Measurements from ENCODE around the gene PIGZ. TPM values are rescaled to one million over a fixed set of nuclear protein-coding genes. Genes with fewer than 3 reads are reported as not detected.

Gene PIGZ
- total and polyA plus RNA-seq, 2 donors, result 2.0 to 3.4 TPM

DNA sequence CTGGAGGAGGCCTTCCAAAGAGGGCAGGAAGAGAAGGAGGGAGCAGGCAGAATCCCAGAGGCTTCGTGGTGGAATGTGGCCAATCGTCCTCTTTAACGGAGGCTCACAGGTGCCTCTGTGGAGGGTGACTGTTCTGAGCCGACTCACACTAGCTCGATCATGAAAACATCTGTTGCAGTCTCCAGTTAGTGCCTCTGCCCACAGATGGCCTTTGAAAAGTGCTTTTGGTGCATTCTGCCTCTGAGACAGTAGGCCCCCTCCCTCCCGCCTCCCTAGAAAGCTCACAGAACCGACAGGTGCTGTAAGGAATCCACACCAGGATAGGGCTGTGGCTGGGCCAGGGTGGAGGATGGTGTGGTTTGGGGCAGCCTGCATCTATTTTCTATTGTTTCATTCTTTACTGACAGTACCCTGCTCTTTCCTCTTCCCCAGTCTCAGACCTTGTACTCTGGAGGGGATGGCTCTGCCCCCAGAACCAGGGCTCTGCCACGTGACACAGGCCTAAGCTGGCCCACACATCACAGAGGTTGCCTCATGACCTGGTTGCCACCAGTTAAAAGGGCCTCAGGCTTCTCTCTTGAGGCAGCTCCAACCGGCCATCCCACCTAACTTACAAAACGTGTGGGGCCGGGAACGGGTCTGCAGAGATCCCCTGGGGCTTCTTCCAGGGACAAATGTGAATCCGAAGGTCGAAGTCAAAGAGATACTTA is 27.2 kb upstream of the PIGZ start:
- peak in 7 of 9 donors; percentile 51 to 92 (median 77) for DNase-seq (ENCODE audit: low read depth in 6 of 9, low spot score in 9 of 9)

DNA sequence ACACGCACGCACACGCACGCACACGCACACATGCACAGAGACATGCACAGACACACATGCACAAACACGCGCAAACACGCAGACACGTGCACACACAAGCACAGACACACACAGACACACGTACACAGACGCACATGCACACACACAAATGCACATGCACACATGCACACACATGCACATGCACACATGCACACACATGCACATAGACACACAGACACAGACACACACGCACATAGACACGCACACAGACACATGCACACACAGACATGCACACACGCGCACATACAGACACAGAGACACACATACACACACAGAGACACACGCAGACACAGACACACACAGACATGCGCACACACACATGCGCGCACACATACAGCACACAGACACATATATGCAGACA is 26.4 kb upstream of the PIGZ start:
- DNase-seq (ENCODE audit: low read depth in 6 of 9, low spot score in 9 of 9), result no peak
- Histone ChIP-seq H3K27ac (ENCODE audit: low read depth in 1 of 2, low read length in 1 of 2) (peak overlapping the region in 1 of 2 donors; percentile 90), H3K4me1 (ENCODE audit: control insufficient read depth in 2 of 2, insufficient read depth in 2 of 2, low read length in 2 of 2) (peaks cover 26 to 42% of the 10 kb centered on the region in 2 donors), H3K27me3 (ENCODE audit: control insufficient read depth in 2 of 2, insufficient read depth in 1 of 2, low read length in 1 of 2) (no peaks in the 10 kb centered on the region), H3K36me3 (ENCODE audit: control insufficient read depth in 2 of 2, insufficient read depth in 2 of 2, low read length in 1 of 2) (no peaks in the 10 kb centered on the region), H3K4me3 (ENCODE audit: low read length in 2 of 2) (no peak overlapping the region), H3K9me3 (ENCODE audit: control insufficient read depth in 2 of 2, insufficient read depth in 1 of 2, low read length in 1 of 2) (peaks cover 0 to 9% of the 10 kb centered on the region in 2 donors)
- WGBS, result 94% methylated on average over 19 of the region's 19 CpGs

More for the DNA sequence above, 27.2 kb upstream of the PIGZ start:
- H3K36me3 ChIP-seq (ENCODE audit: control insufficient read depth in 2 of 2, insufficient read depth in 2 of 2, low read length in 1 of 2), result peaks cover 0 to 3% of the 10 kb centered on the region in 2 donors
- peak overlapping the region; percentile 66 to 90 for H3K27ac ChIP-seq (ENCODE audit: low read depth in 1 of 2, low read length in 1 of 2)
- H3K4me3 ChIP-seq (ENCODE audit: low read length in 2 of 2), result no peak overlapping the region
- no peaks in the 10 kb centered on the region for H3K27me3 ChIP-seq (ENCODE audit: control insufficient read depth in 2 of 2, insufficient read depth in 1 of 2, low read length in 1 of 2)
- H3K9me3 ChIP-seq (ENCODE audit: control insufficient read depth in 2 of 2, insufficient read depth in 1 of 2, low read length in 1 of 2), result peaks cover 0 to 9% of the 10 kb centered on the region in 2 donors
- peaks cover 26 to 43% of the 10 kb centered on the region in 2 donors for H3K4me1 ChIP-seq (ENCODE audit: control insufficient read depth in 2 of 2, insufficient read depth in 2 of 2, low read length in 2 of 2)
- 42% methylated on average over 14 of the region's 14 CpGs for WGBS

DNA sequence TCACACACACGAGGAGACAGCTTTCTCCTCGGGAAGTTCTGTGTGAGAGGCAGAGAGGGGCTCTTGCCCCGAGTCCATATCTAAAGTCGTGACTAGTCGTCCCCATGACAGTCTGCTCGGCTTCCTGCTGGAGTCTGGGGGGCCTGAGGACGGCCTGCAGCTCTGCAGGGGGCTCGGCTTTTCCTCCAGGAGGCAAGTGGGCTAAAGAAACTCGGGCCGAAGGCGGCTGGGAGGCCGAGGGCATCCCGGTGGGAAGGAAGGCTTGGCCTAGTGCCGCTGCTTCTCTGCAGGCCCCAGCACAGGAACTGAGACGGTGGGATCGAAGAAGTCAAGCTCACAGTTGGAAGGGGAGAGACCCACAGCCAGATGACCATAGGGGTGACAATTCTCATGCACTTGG is 25.4 kb upstream of the PIGZ start:
- H3K27me3 ChIP-seq (ENCODE audit: control insufficient read depth in 2 of 2, insufficient read depth in 1 of 2, low read length in 1 of 2), result no peaks in the 10 kb centered on the region
- H3K9me3 ChIP-seq (ENCODE audit: control insufficient read depth in 2 of 2, insufficient read depth in 1 of 2, low read length in 1 of 2), result peaks cover 0 to 6% of the 10 kb centered on the region in 2 donors
- 91% methylated on average over 16 of the region's 16 CpGs for WGBS
- no peaks in the 10 kb centered on the region for H3K36me3 ChIP-seq (ENCODE audit: control insufficient read depth in 2 of 2, insufficient read depth in 2 of 2, low read length in 1 of 2)
- DNase-seq (ENCODE audit: low read depth in 6 of 9, low spot score in 9 of 9), result no peak
- H3K4me1 ChIP-seq (ENCODE audit: control insufficient read depth in 2 of 2, insufficient read depth in 2 of 2, low read length in 2 of 2), result peaks cover 26 to 42% of the 10 kb centered on the region in 2 donors
- peak overlapping the region in 1 of 2 donors; percentile 34 for H3K27ac ChIP-seq (ENCODE audit: low read depth in 1 of 2, low read length in 1 of 2)
- no peak overlapping the region for H3K4me3 ChIP-seq (ENCODE audit: low read length in 2 of 2)

DNA sequence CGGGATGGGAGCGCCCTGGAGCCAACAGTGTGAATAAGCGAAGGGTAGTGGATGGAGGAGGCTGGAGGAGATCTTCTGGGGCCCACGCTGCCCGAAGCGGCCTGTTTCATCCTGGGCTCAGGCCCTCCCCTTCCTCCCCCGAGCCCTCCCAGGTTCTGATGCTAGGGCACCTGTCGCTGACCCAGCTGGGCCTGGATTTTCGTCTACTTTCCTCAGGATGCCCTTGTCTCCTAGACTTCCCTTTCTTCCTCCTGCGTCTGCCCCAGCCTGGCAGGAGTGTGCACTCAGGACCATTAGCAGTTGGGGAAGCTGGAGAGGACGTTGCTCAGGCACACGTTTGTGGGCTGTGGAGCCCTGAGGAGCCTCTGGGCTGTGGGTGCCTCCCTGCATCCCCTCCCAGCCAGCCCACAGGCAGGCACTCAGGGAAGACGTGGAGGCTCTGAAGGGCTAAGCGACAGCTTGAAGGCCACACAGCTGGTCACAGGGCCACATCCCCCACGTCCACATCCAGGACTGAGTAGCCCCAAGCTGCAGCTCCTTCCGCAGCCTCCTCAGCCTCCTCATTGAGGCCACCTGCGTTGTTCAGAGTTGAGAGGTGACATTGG is 23.9 kb upstream of the PIGZ start:
- Histone ChIP-seq H3K9me3 (ENCODE audit: control insufficient read depth in 2 of 2, insufficient read depth in 1 of 2, low read length in 1 of 2) (no peaks in the 10 kb centered on the region), H3K4me1 (ENCODE audit: control insufficient read depth in 2 of 2, insufficient read depth in 2 of 2, low read length in 2 of 2) (peaks cover 26 to 46% of the 10 kb centered on the region in 2 donors), H3K27me3 (ENCODE audit: control insufficient read depth in 2 of 2, insufficient read depth in 1 of 2, low read length in 1 of 2) (no peaks in the 10 kb centered on the region), H3K36me3 (ENCODE audit: control insufficient read depth in 2 of 2, insufficient read depth in 2 of 2, low read length in 1 of 2) (no peaks in the 10 kb centered on the region), H3K27ac (ENCODE audit: low read depth in 1 of 2, low read length in 1 of 2) (no peak overlapping the region), H3K4me3 (ENCODE audit: low read length in 2 of 2) (no peak overlapping the region)
- no peak for DNase-seq (ENCODE audit: low read depth in 6 of 9, low spot score in 9 of 9)
- WGBS, result 95% methylated on average over 17 of the region's 17 CpGs

DNA sequence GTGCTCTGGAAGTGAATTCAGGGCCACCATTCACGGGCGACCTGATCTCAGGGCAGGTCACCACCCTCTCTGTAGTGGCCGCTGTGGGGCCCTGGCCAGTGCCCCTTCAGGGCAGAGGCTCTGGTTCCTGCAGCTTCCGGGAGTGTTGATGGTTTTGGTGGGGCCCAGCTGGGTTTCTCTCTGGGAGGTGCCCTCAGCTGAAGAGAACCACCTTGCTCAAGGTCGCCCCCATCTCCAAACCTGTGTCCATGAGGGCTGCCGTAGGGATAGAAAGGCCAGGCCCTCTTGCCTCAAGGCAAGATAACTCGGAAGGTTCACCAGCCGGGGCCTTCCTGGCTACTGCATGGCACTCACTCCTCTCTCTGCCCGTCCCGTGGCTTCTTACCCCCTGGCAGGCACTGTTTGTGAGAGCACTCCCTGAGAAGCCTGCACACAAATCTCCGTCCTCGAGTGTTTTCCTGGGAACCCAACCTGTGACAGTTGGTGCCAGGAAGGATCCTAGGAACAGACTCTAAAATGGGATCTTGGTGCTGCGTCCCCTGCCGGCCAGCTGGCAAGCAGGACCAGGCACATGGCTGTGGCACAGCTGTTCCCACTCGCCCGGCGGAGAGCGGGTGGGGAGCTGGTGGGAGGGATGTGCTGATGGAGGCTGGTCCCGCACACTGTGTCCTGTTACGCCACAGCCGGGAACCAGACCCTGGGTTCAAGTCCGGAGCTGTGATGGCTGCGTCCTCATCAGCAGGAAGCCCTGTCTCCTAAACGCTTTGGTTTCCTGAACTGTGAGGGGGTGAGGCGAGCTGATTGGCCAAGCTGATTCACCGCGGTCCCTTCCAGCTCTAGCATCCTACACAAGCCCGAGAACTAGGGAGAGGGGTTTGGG is 23.2 kb upstream of the PIGZ start:
- Histone ChIP-seq H3K4me3 (ENCODE audit: low read length in 2 of 2) (no peak overlapping the region), H3K36me3 (ENCODE audit: control insufficient read depth in 2 of 2, insufficient read depth in 2 of 2, low read length in 1 of 2) (no peaks in the 10 kb centered on the region), H3K4me1 (ENCODE audit: control insufficient read depth in 2 of 2, insufficient read depth in 2 of 2, low read length in 2 of 2) (peaks cover 24 to 38% of the 10 kb centered on the region in 2 donors), H3K27me3 (ENCODE audit: control insufficient read depth in 2 of 2, insufficient read depth in 1 of 2, low read length in 1 of 2) (no peaks in the 10 kb centered on the region), H3K9me3 (ENCODE audit: control insufficient read depth in 2 of 2, insufficient read depth in 1 of 2, low read length in 1 of 2) (no peaks in the 10 kb centered on the region), H3K27ac (ENCODE audit: low read depth in 1 of 2, low read length in 1 of 2) (no peak overlapping the region)
- 97% methylated on average over 28 of the region's 28 CpGs for WGBS
- DNase-seq (ENCODE audit: low read depth in 6 of 9, low spot score in 9 of 9), result no peak

- Histone ChIP-seq H3K4me3 (ENCODE audit: low read length in 2 of 2) (no peak overlapping the region), H3K27me3 (ENCODE audit: control insufficient read depth in 2 of 2, insufficient read depth in 1 of 2, low read length in 1 of 2) (no peaks in the 10 kb centered on the region), H3K27ac (ENCODE audit: low read depth in 1 of 2, low read length in 1 of 2) (no peak overlapping the region), H3K36me3 (ENCODE audit: control insufficient read depth in 2 of 2, insufficient read depth in 2 of 2, low read length in 1 of 2) (no peaks in the 10 kb centered on the region), H3K9me3 (ENCODE audit: control insufficient read depth in 2 of 2, insufficient read depth in 1 of 2, low read length in 1 of 2) (no peaks in the 10 kb centered on the region), H3K4me1 (ENCODE audit: control insufficient read depth in 2 of 2, insufficient read depth in 2 of 2, low read length in 2 of 2) (peaks cover 13 to 26% of the 10 kb centered on the region in 2 donors)
- no peak for DNase-seq (ENCODE audit: low read depth in 6 of 9, low spot score in 9 of 9)
- WGBS, result 98% methylated on average over 10 of the region's 10 CpGs
These were observed 22.0 kb upstream of the PIGZ start for GRCh38 chr3:196990601-196991007.

DNA sequence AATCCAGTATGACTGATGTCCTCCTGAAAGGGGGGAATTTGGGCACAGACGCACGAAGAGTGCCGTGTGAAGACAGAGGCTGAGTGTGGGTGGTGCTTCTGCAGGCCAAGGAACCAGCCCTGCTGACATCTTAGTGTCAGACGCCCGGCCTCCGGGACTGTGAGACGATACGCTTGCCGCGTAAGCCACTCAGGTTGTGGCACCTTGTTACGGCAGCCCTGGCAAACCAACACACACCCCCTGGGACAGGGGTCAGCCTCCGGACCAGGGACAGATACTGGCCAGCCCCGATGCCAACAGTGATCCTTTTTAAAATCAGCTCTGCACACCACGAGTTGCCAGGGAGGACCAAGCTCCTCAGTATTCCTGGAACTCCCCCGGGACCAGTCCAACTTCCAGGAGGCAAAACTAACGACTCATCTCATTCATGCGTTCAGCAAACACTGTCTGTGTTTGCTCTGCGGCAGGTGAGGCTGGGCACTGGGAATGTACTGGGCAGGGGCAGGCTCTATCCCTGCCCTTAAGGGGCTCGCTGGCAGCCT is 21.2 kb upstream of the PIGZ start:
- no peak for DNase-seq (ENCODE audit: low read depth in 6 of 9, low spot score in 9 of 9)
- WGBS, result 96% methylated on average over 19 of the region's 19 CpGs

GRCh38 chr3:196988241-196989029 is 19.8 kb upstream of the PIGZ start:
- peaks cover 0 to 6% of the 10 kb centered on the region in 2 donors for H3K4me1 ChIP-seq (ENCODE audit: control insufficient read depth in 2 of 2, insufficient read depth in 2 of 2, low read length in 2 of 2)
- H3K36me3 ChIP-seq (ENCODE audit: control insufficient read depth in 2 of 2, insufficient read depth in 2 of 2, low read length in 1 of 2), result no peaks in the 10 kb centered on the region
- DNase-seq (ENCODE audit: low read depth in 6 of 9, low spot score in 9 of 9), result peak in 1 of 9 donors; percentile 38
- 87% methylated on average over 12 of the region's 12 CpGs for WGBS
- H3K27me3 ChIP-seq (ENCODE audit: control insufficient read depth in 2 of 2, insufficient read depth in 1 of 2, low read length in 1 of 2), result no peaks in the 10 kb centered on the region
- H3K4me3 ChIP-seq (ENCODE audit: low read length in 2 of 2), result no peak overlapping the region
- H3K27ac ChIP-seq (ENCODE audit: low read depth in 1 of 2, low read length in 1 of 2), result no peak overlapping the region
- no peaks in the 10 kb centered on the region for H3K9me3 ChIP-seq (ENCODE audit: control insufficient read depth in 2 of 2, insufficient read depth in 1 of 2, low read length in 1 of 2)

More for the DNA sequence above, 21.2 kb upstream of the PIGZ start:
- Histone ChIP-seq H3K36me3 (ENCODE audit: control insufficient read depth in 2 of 2, insufficient read depth in 2 of 2, low read length in 1 of 2) (no peaks in the 10 kb centered on the region), H3K4me3 (ENCODE audit: low read length in 2 of 2) (no peak overlapping the region), H3K27ac (ENCODE audit: low read depth in 1 of 2, low read length in 1 of 2) (no peak overlapping the region), H3K27me3 (ENCODE audit: control insufficient read depth in 2 of 2, insufficient read depth in 1 of 2, low read length in 1 of 2) (no peaks in the 10 kb centered on the region), H3K9me3 (ENCODE audit: control insufficient read depth in 2 of 2, insufficient read depth in 1 of 2, low read length in 1 of 2) (no peaks in the 10 kb centered on the region), H3K4me1 (ENCODE audit: control insufficient read depth in 2 of 2, insufficient read depth in 2 of 2, low read length in 2 of 2) (peaks cover 6 to 18% of the 10 kb centered on the region in 2 donors)
